ENCODE measurements around the gene TTC39C. TPM values are rescaled to one million over a fixed set of nuclear protein-coding genes. Genes with fewer than 3 reads are reported as not detected.
A peak's percentile ranks its signal among the peaks of the same experiment; 100 is the strongest.

Gene TTC39C
- total RNA-seq, 3 donors from 2014 or later = 8.1 to 14.6 (median 13.2) TPM

- no peaks in the 10 kb centered on the region for H3K4me1 ChIP-seq (ENCODE audit: low read depth)
- TF ChIP-seq, protein P1, sequence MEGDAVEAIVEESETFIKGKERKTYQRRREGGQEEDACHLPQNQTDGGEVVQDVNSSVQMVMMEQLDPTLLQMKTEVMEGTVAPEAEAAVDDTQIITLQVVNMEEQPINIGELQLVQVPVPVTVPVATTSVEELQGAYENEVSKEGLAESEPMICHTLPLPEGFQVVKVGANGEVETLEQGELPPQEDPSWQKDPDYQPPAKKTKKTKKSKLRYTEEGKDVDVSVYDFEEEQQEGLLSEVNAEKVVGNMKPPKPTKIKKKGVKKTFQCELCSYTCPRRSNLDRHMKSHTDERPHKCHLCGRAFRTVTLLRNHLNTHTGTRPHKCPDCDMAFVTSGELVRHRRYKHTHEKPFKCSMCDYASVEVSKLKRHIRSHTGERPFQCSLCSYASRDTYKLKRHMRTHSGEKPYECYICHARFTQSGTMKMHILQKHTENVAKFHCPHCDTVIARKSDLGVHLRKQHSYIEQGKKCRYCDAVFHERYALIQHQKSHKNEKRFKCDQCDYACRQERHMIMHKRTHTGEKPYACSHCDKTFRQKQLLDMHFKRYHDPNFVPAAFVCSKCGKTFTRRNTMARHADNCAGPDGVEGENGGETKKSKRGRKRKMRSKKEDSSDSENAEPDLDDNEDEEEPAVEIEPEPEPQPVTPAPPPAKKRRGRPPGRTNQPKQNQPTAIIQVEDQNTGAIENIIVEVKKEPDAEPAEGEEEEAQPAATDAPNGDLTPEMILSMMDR (IDR thresholded peaks at IDR 0.05) = no peak
- no peaks in the 10 kb centered on the region for H3K36me3 ChIP-seq (ENCODE audit: low read depth)
- DNase-seq (no peak), ATAC-seq (no peak)
- intact Hi-C loops (cut with DNase I, micrococcal nuclease) = no loop called here
- no peak overlapping the region for H3K4me3 ChIP-seq
- no peaks in the 10 kb centered on the region for H3K9me3 ChIP-seq
Observed at GRCh38 chr18:24010673-24011072, 3.9 kb upstream of the TTC39C start.

GRCh38 chr18:24011123-24011917 is 3.2 kb upstream of the TTC39C start:
- no peak for DNase-seq
- Histone ChIP-seq H3K4me3 (no peak overlapping the region), H3K9me3 (no peaks in the 10 kb centered on the region), H3K4me1 (ENCODE audit: low read depth) (no peaks in the 10 kb centered on the region), H3K36me3 (ENCODE audit: low read depth) (no peaks in the 10 kb centered on the region)
- TF ChIP-seq, protein P1 (IDR thresholded peaks at IDR 0.05) = no peak
- no peak for ATAC-seq
- intact Hi-C loops (cut with DNase I, micrococcal nuclease) = no loop called here

DNA sequence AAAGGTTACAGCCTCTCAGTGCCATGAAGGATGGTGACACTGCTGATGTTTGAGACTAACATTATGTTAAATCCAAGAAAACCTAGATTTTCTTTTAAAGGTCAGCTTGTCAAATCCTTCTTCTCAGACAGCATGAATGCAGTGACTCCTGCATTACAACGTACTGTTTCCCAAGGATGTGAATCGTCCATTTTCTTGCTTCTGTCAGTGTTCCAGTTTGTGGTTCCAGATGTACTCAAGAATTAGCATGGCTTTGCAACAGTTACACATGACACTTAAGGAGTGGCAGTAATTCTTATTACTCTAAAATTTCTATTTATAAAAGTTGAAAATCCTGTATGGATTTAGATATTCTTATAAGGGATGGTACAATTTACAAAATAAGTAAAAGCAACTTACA is 1.5 kb upstream of the TTC39C start:
- DNase-seq = no peak
- Histone ChIP-seq H3K4me1 (ENCODE audit: low read depth) (no peaks in the 10 kb centered on the region), H3K36me3 (ENCODE audit: low read depth) (no peaks in the 10 kb centered on the region), H3K4me3 (no peak overlapping the region), H3K9me3 (no peaks in the 10 kb centered on the region)
- ATAC-seq = no peak
- intact Hi-C loops (cut with DNase I, micrococcal nuclease) = no loop called here
- TF ChIP-seq, protein P1 (IDR thresholded peaks at IDR 0.05) = no peak

DNA sequence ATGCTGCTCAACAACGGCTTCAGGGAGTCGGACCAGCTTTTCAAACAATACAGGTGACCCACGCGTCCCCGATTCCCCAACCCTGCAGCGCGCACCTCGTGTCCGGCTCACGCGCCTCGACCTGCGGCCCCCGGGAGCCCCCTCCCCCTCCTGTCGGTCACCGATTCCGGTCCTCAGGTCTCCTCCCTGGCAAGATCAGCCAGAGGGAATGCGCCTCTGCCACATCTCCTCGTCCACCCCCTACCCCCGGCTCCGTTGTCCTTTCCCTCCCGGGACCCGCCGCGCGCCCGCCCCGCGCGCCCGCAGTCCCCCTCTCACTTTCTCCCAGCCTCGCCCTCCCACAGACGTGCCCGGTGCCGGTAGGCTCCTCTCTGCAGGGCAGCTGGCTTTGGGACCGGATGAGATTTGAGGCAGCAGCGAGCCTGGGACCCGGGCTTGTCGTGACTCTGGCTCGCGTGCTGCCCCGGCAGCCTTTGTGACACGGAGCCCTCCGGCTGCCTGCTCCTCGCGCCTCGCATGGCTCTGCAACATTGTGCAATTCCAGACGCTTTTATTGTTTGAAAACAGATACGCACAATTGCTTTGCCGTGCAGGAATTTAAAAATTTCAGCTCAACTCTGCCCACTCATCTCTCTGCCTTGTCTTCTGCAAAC is 558 bp downstream of the TTC39C start:
- TF ChIP-seq, protein P1 (IDR thresholded peaks at IDR 0.05) = no peak
- Histone ChIP-seq H3K36me3 (ENCODE audit: low read depth) (no peaks in the 10 kb centered on the region), H3K4me1 (ENCODE audit: low read depth) (no peaks in the 10 kb centered on the region), H3K4me3 (peak overlapping the region; percentile 49), H3K9me3 (no peaks in the 10 kb centered on the region)
- intact Hi-C loops (cut with DNase I, micrococcal nuclease) = no loop called here
- DNase-seq (peak; percentile 51 to 75 (median 67)), ATAC-seq (peak; percentile 49)

DNA sequence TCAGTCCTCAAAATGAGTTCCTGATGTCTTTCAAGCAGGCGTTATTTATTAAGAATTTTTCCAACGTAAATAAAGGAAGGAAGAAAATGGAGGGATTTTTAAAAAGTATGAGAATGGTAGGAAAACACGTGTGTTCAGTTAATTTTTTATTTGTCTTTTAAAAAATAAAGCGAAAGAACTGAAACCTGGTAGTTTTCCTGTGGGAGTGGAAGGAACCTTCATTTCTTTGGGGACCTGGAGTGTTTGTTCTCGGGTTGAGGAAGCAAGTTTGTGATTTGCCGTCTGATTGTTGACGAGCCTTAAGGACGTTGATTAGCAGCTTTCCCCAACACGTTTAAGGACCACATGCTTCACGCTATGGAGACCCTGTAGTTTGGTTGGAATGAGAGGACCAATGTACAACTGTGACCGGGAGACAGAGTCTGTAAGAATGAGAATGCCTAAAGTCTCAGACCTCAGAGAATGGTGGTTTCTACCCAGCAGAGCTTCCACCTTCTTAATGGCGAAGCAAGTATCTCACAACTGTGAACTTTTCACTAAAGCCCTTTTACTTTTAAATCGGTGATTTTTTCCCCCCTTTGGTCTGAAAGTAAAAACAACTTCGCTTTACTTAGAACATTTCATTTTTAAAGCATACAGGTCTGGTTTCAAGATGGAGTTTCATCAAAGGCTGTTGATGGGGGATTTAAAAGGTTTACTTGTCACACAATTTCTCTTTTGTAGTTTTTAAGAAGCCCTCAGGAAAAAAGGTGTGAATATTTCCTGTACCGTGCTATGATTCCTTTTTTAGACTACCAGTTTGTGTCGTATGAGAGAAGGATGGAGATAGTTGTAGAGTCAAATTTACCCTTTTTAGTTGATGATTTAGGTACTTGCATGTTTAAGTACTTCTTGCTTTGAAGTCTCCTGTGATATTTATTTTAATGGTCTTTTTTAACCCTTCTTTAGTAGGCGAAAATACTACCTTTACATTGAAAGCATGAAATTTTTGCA is 1.4 kb downstream of the TTC39C start:
- TF ChIP-seq, protein P1 (IDR thresholded peaks at IDR 0.05) = no peak
- Histone ChIP-seq H3K9me3 (no peaks in the 10 kb centered on the region), H3K36me3 (ENCODE audit: low read depth) (no peaks in the 10 kb centered on the region), H3K4me1 (ENCODE audit: low read depth) (no peaks in the 10 kb centered on the region), H3K4me3 (no peak overlapping the region)
- DNase-seq (no peak), ATAC-seq (no peak)
- intact Hi-C loops (cut with DNase I, micrococcal nuclease) = no loop called here

Data from mucosa of descending colon (tissue), 3 donors.